OCI-LY3 (cell line): ENCODE data around the gene FMO5.

ENCODE experiments used
- H2AFZ ChIP-seq: fragments of 200-600, 300-600 bp; shearing (Covaris generic); 2 replicates; pipeline ENCODE4 v1.6.0; 2014; ENCODE audit warnings: antibody characterized with exemption, low read depth, low read length
- H3K27ac ChIP-seq: fragments of 200-600, 300-600 bp; sonication (generic); 2 replicates; pipeline ENCODE4 v1.5.1; 2014; ENCODE audit warnings: mild to moderate bottlenecking, low read length, moderate library complexity, mixed read lengths
- H3K27me3 ChIP-seq: fragments of 200-600, 300-600 bp; sonication (generic); 2 replicates; pipeline ENCODE4 v1.6.1; 2014; ENCODE audit warnings: low read depth, low read length, mixed read lengths
- H3K36me3 ChIP-seq: fragments of 200-600, 300-600 bp; sonication (generic); replicated peaks from 2 replicates; pipeline ENCODE3; 2014; ENCODE audit warnings: low read depth, low read length, mixed read lengths
- H3K4me1 ChIP-seq: fragments of 300-600, 200-600 bp; sonication (generic); 2 replicates; pipeline ENCODE4 v1.6.1; 2014; ENCODE audit warnings: low read length, mixed read lengths
- H3K4me2 ChIP-seq: fragments of 200-600, 300-600 bp; sonication (generic); 2 replicates; pipeline ENCODE4 v1.6.1; 2014; ENCODE audit warnings: low read length, mixed read lengths
- H3K4me3 ChIP-seq: fragments of 300-600, 200-600 bp; sonication (generic); 2 replicates; pipeline ENCODE4 v1.5.1; 2014; ENCODE audit warnings: antibody characterized with exemption, mild to moderate bottlenecking, low read length, moderate library complexity
- H3K79me2 ChIP-seq: fragments of 300-600, 200-600 bp; shearing (Covaris generic); 2 replicates; pipeline ENCODE4 v1.6.1; 2014; ENCODE audit warnings: mild to moderate bottlenecking, low read length, mixed read lengths
- H3K9ac ChIP-seq: fragments of 300-600, 200-600 bp; shearing (Covaris generic); 2 replicates; pipeline ENCODE4 v1.6.0; 2014; ENCODE audit warnings: mild to moderate bottlenecking, low read length, moderate library complexity
- H3K9me3 ChIP-seq: fragments of 200-600, 300-600 bp; shearing (Covaris generic); 2 replicates; pipeline ENCODE4 v1.6.1; 2014; ENCODE audit warnings: low read length, mixed read lengths; ENCODE audit not compliant: insufficient read depth
- H4K20me1 ChIP-seq: fragments of 200-600, 300-600 bp; sonication (generic); 2 replicates; pipeline ENCODE4 v1.6.1; 2016; ENCODE audit warnings: low read length, mixed read lengths; ENCODE audit not compliant: insufficient read depth
- EZH2phosphoT487 ChIP-seq: fragments of 200-600 bp; shearing (Covaris generic); IDR thresholded peaks from 2 replicates; pipeline ENCODE4 v1.6.1; 2018; ENCODE audit warnings: antibody characterized with exemption, mixed run types, low read depth
- TF ChIP-seq, protein P1 (sequence below): fragments of 200-600, 300-600 bp; sonication (generic); IDR thresholded peaks from 2 replicates; pipeline ENCODE4 v1.5.1; 2014; ENCODE audit warnings: antibody characterized with exemption, low read length, low read depth

The FMO5 gene

DNA sequence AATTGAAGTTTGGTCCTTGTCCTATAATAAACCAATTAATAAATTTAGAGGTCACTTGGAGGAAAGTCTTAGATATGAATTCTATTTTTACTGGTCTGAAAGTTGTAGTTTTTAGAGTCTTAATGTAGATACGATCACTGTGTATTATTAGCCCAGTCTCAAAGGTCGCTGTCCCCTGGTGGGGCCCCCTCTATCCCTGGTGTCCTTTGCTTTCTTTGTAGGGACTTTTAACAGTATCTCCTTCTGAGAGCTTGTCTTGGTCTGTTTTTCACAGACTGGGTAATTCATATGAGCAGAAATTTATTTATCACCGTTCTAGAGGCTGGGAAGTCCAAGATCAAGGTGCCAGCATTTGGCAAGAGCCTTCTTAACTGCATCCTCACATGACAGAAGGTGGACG lies 35.8 kb upstream of the FMO5 start:
- no peak overlapping the region for H3K9ac ChIP-seq
- no peak overlapping the region for H2AFZ ChIP-seq
- no peaks in the 10 kb centered on the region; the same call in 1 of the 2 replicates for H4K20me1 ChIP-seq
- H3K4me1 ChIP-seq, result no peaks in the 10 kb centered on the region
- no peak overlapping the region for H3K4me3 ChIP-seq
- no peaks in the 10 kb centered on the region for H3K27me3 ChIP-seq
- no peaks in the 10 kb centered on the region for H3K9me3 ChIP-seq
- H3K27ac ChIP-seq, result no peak overlapping the region
- peaks cover 42% of the 10 kb centered on the region for H3K36me3 ChIP-seq
- peaks cover 18% of the 10 kb centered on the region for H3K79me2 ChIP-seq
- TF ChIP-seq, protein P1, sequence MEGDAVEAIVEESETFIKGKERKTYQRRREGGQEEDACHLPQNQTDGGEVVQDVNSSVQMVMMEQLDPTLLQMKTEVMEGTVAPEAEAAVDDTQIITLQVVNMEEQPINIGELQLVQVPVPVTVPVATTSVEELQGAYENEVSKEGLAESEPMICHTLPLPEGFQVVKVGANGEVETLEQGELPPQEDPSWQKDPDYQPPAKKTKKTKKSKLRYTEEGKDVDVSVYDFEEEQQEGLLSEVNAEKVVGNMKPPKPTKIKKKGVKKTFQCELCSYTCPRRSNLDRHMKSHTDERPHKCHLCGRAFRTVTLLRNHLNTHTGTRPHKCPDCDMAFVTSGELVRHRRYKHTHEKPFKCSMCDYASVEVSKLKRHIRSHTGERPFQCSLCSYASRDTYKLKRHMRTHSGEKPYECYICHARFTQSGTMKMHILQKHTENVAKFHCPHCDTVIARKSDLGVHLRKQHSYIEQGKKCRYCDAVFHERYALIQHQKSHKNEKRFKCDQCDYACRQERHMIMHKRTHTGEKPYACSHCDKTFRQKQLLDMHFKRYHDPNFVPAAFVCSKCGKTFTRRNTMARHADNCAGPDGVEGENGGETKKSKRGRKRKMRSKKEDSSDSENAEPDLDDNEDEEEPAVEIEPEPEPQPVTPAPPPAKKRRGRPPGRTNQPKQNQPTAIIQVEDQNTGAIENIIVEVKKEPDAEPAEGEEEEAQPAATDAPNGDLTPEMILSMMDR, result no peak
- TF ChIP-seq EZH2phosphoT487, result no peak
- H3K4me2 ChIP-seq, result no peak overlapping the region

DNA sequence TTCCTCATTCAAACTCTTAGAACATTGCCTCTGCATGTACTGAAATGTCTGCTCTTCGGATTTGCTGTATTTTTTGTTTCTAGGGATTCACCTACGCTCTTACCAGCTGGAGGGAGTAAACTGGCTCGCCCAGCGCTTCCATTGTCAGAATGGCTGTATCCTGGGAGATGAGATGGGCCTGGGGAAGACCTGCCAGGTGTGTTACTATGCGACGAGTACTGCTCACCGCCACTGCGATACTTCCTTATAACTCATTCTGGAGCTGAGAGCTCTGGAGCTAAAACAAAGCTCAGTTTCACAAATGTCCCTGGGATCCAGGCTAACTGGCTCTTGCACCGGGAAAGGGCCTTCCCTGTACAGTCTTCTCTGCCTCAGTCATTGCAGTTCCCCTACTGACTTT lies 27.4 kb upstream of the FMO5 start:
- H3K4me1 ChIP-seq, result peaks cover 4% of the 10 kb centered on the region
- no peak overlapping the region for H2AFZ ChIP-seq
- H3K9me3 ChIP-seq, result no peaks in the 10 kb centered on the region
- no peak overlapping the region for H3K4me3 ChIP-seq
- peaks cover 90% of the 10 kb centered on the region for H3K79me2 ChIP-seq
- no peaks in the 10 kb centered on the region for H3K27me3 ChIP-seq
- H4K20me1 ChIP-seq, result peaks cover 33% of the 10 kb centered on the region
- no peak overlapping the region for H3K27ac ChIP-seq
- no peak for TF ChIP-seq EZH2phosphoT487
- TF ChIP-seq, protein P1, result no peak
- no peak overlapping the region for H3K9ac ChIP-seq
- peaks cover 45% of the 10 kb centered on the region for H3K36me3 ChIP-seq
- H3K4me2 ChIP-seq, result no peak overlapping the region

DNA sequence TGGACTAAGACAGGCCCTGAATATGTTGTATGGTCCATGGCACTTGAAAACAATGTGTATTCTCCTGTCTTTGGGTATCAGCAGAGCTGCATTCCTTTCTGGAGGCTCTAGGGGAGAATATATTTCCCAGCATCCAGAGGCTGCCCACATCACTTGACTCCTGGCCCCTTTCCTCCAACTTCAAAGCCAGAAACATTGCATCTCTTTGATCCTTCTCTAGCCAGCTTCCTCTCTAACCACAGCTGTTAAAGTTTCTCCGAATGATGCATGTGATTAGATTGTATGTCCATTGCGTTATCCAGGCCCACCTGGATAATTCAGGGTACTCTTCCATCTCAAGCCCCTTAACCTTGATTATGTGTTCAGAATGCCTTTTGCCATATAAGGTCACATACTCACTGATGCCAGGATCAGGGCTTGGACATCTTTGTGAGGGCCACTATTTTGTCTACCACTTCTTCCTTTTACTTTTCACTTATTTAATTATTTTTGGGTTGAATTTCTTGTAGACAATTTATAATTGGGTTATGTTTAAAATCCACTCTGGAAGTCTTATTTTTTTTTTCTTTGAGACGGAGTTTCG lies 22.6 kb upstream of the FMO5 start:
- Histone ChIP-seq H3K4me3 (no peak overlapping the region), H3K27me3 (no peaks in the 10 kb centered on the region), H3K79me2 (peaks cover 99% of the 10 kb centered on the region), H3K9me3 (no peaks in the 10 kb centered on the region), H2AFZ (no peak overlapping the region), H3K4me1 (peaks cover 28% of the 10 kb centered on the region), H4K20me1 (peaks cover 48% of the 10 kb centered on the region), H3K36me3 (peaks cover 34% of the 10 kb centered on the region), H3K27ac (peak overlapping the region; percentile 60), H3K4me2 (peak overlapping the region; percentile 65), H3K9ac (no peak overlapping the region)
- TF ChIP-seq EZH2phosphoT487, result no peak
- TF ChIP-seq, protein P1, result no peak

DNA sequence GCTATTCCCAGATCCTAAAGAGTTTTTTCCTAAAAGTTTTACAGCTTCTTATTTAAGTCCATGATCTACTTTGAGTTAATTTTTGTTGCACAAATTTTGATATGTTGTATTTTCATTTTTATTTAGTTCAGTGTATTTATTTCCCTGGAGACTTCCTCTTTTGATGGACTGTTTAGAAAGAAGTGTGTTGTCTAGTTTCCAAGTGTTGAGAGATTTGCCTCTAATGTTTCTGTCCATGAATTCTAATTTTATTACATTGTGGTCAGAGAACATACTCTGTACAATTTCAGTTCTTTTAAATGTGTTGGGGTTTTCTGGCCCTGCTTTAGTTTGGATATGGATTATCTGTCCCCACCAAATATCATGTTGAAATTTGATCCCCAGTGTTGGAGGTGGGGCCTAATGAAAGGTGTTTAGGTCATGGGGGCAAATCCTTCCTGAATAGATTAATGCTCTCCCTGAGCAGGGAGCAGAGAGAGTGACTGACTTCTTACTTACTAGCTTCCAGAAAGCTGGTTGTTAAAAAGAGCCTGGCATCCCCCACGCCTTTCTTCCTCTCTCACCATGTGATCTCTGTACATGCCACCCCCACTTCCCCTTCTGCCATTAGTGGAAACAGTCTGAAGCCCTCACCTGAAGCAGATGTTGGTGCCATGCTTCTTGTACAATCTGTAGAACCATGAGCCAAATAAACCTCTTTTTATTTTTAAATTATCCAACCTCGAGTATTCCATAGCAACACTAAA lies 21.9 kb upstream of the FMO5 start:
- H3K4me3 ChIP-seq, result peak overlapping the region; percentile 17; the same call in 1 of the 2 replicates

More for the DNA sequence above, 21.9 kb upstream of the FMO5 start:
- H3K79me2 ChIP-seq, result peaks cover 94% of the 10 kb centered on the region
- H3K9me3 ChIP-seq, result no peaks in the 10 kb centered on the region
- peaks cover 29% of the 10 kb centered on the region for H3K36me3 ChIP-seq
- H3K9ac ChIP-seq, result peak overlapping the region; percentile 9; the same call in 1 of the 2 replicates
- peaks cover 43% of the 10 kb centered on the region for H4K20me1 ChIP-seq
- H3K27ac ChIP-seq, result peak overlapping the region; percentile 60
- H2AFZ ChIP-seq, result no peak overlapping the region
- peak overlapping the region; percentile 65 for H3K4me2 ChIP-seq
- no peaks in the 10 kb centered on the region for H3K27me3 ChIP-seq
- H3K4me1 ChIP-seq, result peaks cover 28% of the 10 kb centered on the region
- TF ChIP-seq, protein P1, result no peak
- no peak for TF ChIP-seq EZH2phosphoT487
